GM12892 (cell line): ENCODE data around the gene POLR1D.

Source experiments
- POLR2A ChIP-seq: IDR thresholded peaks from 2 replicates; pipeline ENCODE4 v1.6.1; 2011; ENCODE audit warnings: low read depth, low read length, control low read depth
- TAF1 ChIP-seq: IDR thresholded peaks from 2 replicates; pipeline ENCODE4 v1.6.1; 2011; ENCODE audit warnings: low read depth, mild to moderate bottlenecking, control low read depth, low read length, borderline replicate concordance

- TF ChIP-seq POLR2A (no peak), TAF1 (no peak)
These were observed 45.3 kb downstream of the POLR1D start for GRCh38 chr13:27666951-27667350.
